ENCODE measurements around the gene EEFSEC. TPM values are rescaled to one million over a fixed set of nuclear protein-coding genes. Genes with fewer than 3 reads are reported as not detected.

Gene EEFSEC
- total RNA-seq, 1 donor from 2014 or later = 7.1 TPM

GRCh38 chr3:128418900-128419299, 265.6 kb downstream of the EEFSEC start:
- DNase-seq (ENCODE audit: low spot score) = no peak
- Mint-ChIP-seq H3K4me3 (ENCODE audit: unreplicated experiment) (peak overlapping the region; percentile 79), H3K27ac (ENCODE audit: unreplicated experiment) (no peak overlapping the region), H3K9me3 (ENCODE audit: unreplicated experiment) (no peaks in the 10 kb centered on the region), H3K27me3 (ENCODE audit: unreplicated experiment) (peaks cover 22% of the 10 kb centered on the region), H3K36me3 (ENCODE audit: low read depth, unreplicated experiment) (peaks cover 13% of the 10 kb centered on the region), H3K4me1 (ENCODE audit: unreplicated experiment) (peaks cover 2% of the 10 kb centered on the region)
- no peak for TF ChIP-seq CTCF (IDR thresholded peaks at IDR 0.05; ENCODE audit: unreplicated experiment)

GRCh38 chr3:128419311-128419710, 266.0 kb downstream of the EEFSEC start:
- H3K4me3 Mint-ChIP-seq (ENCODE audit: unreplicated experiment) = peak overlapping the region; percentile 79
- H3K27me3 Mint-ChIP-seq (ENCODE audit: unreplicated experiment) = peaks cover 21% of the 10 kb centered on the region
- no peak for TF ChIP-seq CTCF (IDR thresholded peaks at IDR 0.05; ENCODE audit: unreplicated experiment)
- H3K9me3 Mint-ChIP-seq (ENCODE audit: unreplicated experiment) = no peaks in the 10 kb centered on the region
- peaks cover 13% of the 10 kb centered on the region for H3K36me3 Mint-ChIP-seq (ENCODE audit: low read depth, unreplicated experiment)
- H3K27ac Mint-ChIP-seq (ENCODE audit: unreplicated experiment) = no peak overlapping the region
- peaks cover 2% of the 10 kb centered on the region for H3K4me1 Mint-ChIP-seq (ENCODE audit: unreplicated experiment)
- DNase-seq (ENCODE audit: low spot score) = no peak

- Mint-ChIP-seq H3K27me3 (ENCODE audit: unreplicated experiment) (peaks cover 18% of the 10 kb centered on the region), H3K4me3 (ENCODE audit: unreplicated experiment) (no peak overlapping the region), H3K27ac (ENCODE audit: unreplicated experiment) (no peak overlapping the region), H3K9me3 (ENCODE audit: unreplicated experiment) (no peaks in the 10 kb centered on the region), H3K36me3 (ENCODE audit: low read depth, unreplicated experiment) (peaks cover 13% of the 10 kb centered on the region), H3K4me1 (ENCODE audit: unreplicated experiment) (peaks cover 2% of the 10 kb centered on the region)
- DNase-seq (ENCODE audit: low spot score) = no peak
- TF ChIP-seq CTCF (IDR thresholded peaks at IDR 0.05; ENCODE audit: unreplicated experiment) = no peak
These were observed 267.0 kb downstream of the EEFSEC start for GRCh38 chr3:128420289-128420688.

GRCh38 chr3:128420720-128421438, 267.6 kb downstream of the EEFSEC start:
- Mint-ChIP-seq H3K4me3 (ENCODE audit: unreplicated experiment) (no peak overlapping the region), H3K27me3 (ENCODE audit: unreplicated experiment) (peaks cover 18% of the 10 kb centered on the region), H3K36me3 (ENCODE audit: low read depth, unreplicated experiment) (peaks cover 13% of the 10 kb centered on the region), H3K4me1 (ENCODE audit: unreplicated experiment) (peaks cover 2% of the 10 kb centered on the region), H3K27ac (ENCODE audit: unreplicated experiment) (no peak overlapping the region), H3K9me3 (ENCODE audit: unreplicated experiment) (no peaks in the 10 kb centered on the region)
- DNase-seq (ENCODE audit: low spot score) = no peak
- no peak for TF ChIP-seq CTCF (IDR thresholded peaks at IDR 0.05; ENCODE audit: unreplicated experiment)

GRCh38 chr3:128421439-128421836, 268.2 kb downstream of the EEFSEC start:
- no peak for DNase-seq (ENCODE audit: low spot score)
- H3K4me3 Mint-ChIP-seq (ENCODE audit: unreplicated experiment) = no peak overlapping the region
- H3K27me3 Mint-ChIP-seq (ENCODE audit: unreplicated experiment) = peaks cover 18% of the 10 kb centered on the region
- H3K4me1 Mint-ChIP-seq (ENCODE audit: unreplicated experiment) = peaks cover 2% of the 10 kb centered on the region
- TF ChIP-seq CTCF (IDR thresholded peaks at IDR 0.05; ENCODE audit: unreplicated experiment) = no peak
- H3K27ac Mint-ChIP-seq (ENCODE audit: unreplicated experiment) = no peak overlapping the region
- H3K36me3 Mint-ChIP-seq (ENCODE audit: low read depth, unreplicated experiment) = peaks cover 13% of the 10 kb centered on the region
- H3K9me3 Mint-ChIP-seq (ENCODE audit: unreplicated experiment) = no peaks in the 10 kb centered on the region
